Sciatic nerve (tissue), 2 donors: ENCODE results near the gene GNPDA1. TPM values are rescaled to one million over a fixed set of nuclear protein-coding genes. Genes with fewer than 3 reads are reported as not detected.

ENCODE experiments used
- ATAC-seq: fragments of 200-7000 bp; cut with Tn5 transposase; one replicate; pipeline ENCODE4 v1.9.1; 2020; ENCODE audit warnings: mild to moderate bottlenecking, moderate library complexity
- DNase-seq: peaks from one replicate; pipeline ENCODE4 v3.0.0-alpha.2; 2020; ENCODE audit warnings: low spot score
- intact Hi-C: fragments of 100-400 bp; cut with DNase I; formaldehyde crosslinking; loops from one replicate; pipeline ENCODE4 v1.14.2; 2022
- total RNA-seq: library from RNA; stranded (reverse); fragmentation: NEBNext Ultra II Directional; extraction: Animal tissue kit (Norgen Biotek cat#: 25700); gene quantifications from one replicate; pipeline ENCODE4 v1.2.1, GENCODE V29; 2021
- donor health status: DM: no; HTN: no; CAD: no.
- donor health status: DM: no; HTN: no; CAD: no.

Gene GNPDA1
- total RNA-seq, 1 donor from 2014 or later, result 23.9 TPM

GRCh38 chr5:142032150-142032549 is 19.3 kb upstream of the GNPDA1 start:
- intact Hi-C loops, result no loop called here
- DNase-seq (no peak), ATAC-seq (no peak)

DNA sequence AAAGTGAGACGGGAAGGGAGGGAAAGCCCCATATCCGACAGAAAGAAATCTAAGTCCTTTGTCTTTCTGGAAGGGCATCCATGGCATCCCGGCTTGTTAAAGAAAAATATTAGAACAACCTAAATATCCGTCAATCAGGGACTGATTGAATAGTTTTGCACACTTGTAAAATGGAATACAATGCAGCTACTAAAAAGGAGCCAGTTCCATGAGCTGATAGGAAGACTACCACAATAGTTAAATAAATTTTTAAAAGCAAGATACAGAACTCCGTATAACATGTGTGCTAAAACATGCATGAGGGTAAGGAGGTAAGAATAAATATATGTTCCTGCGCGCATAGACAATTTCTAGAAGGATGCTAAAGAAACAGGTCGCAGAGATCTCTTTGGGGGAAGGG is 12.8 kb upstream of the GNPDA1 start:
- ATAC-seq (no peak), DNase-seq (no peak)
- intact Hi-C loops, result no loop called here

- ATAC-seq, result peak; percentile 100
- intact Hi-C loops, result no loop called here
- peak; percentile 90 for DNase-seq
Measured at GRCh38 chr5:142024771-142025304, 12.0 kb upstream of the GNPDA1 start.

GRCh38 chr5:142023836-142024235 is 11.0 kb upstream of the GNPDA1 start:
- no peak for DNase-seq
- intact Hi-C loops, result no loop called here
- no peak for ATAC-seq

DNA sequence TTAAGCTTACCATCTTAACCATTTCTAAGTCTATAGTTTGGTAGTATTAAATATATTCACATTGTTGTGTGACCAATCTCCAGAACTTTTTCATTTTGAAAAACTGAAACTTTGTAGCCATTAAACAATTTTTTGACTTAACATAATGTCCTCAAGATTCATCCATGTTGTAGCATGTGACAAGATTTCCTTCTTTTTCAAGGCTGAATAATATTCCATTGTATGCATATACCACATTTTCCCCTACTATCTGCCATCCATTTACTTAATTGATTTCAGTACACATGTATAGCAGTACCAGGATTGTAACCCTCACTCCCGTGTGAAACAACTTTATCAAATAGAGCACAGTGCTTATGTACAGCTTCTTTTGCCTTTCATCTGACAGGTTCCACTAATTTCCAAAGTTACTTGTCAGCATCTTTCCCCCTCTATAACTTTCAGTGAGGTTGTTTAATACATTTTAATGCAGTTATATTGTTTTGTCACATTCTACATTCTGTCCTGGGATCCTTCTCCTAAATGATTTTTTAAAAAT is 7.4 kb upstream of the GNPDA1 start:
- intact Hi-C loops, result no loop called here
- DNase-seq (no peak), ATAC-seq (no peak)

DNA sequence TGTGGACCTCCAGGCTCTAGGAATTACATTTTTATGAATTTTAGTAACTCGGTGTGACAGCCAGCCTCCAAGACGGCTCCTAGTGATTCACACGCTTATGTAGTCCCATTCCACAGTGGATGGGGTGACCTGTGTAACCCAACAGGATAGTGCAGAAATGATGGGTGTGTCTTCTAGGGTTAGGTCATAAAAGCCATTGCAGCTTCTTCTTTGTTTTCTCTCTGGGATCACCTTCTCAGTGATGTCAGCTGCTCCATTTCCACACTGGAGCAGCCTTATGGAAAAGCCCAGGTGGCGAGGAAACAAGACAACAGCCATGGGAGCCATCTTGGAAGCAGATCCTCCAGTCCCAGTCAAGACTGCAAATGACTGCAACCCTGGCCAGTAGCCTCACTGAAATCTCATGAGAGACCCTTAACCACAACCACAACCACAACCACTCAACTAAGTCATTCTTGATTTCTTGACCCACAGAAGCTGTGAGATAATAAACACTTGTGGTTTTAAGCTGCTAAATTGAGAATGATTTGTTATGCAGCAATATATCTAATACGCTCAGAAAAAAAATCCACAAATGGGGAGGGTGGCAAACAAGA is 5.1 kb upstream of the GNPDA1 start:
- intact Hi-C loops, result no loop called here
- no peak for ATAC-seq

GRCh38 chr5:142016556-142016955 is 3.7 kb upstream of the GNPDA1 start:
- intact Hi-C loops, result no loop called here
- no peak for ATAC-seq
- no peak for DNase-seq

More for the DNA sequence above, 5.1 kb upstream of the GNPDA1 start:
- no peak for DNase-seq

- DNase-seq (no peak), ATAC-seq (no peak)
- intact Hi-C loops, result no loop called here
Measured at GRCh38 chr5:142015781-142016533, 3.1 kb upstream of the GNPDA1 start.

GRCh38 chr5:142014911-142015584 is 2.2 kb upstream of the GNPDA1 start:
- no peak for ATAC-seq
- intact Hi-C loops, result no loop called here
- no peak for DNase-seq

GRCh38 chr5:142013734-142014521 is 1.1 kb upstream of the GNPDA1 start:
- DNase-seq (peak; percentile 71), ATAC-seq (peak; percentile 35)
- intact Hi-C loops, result no loop called here

- intact Hi-C loops, result no loop called here
- DNase-seq (peak; percentile 81), ATAC-seq (peak; percentile 67)
Measured at GRCh38 chr5:142012186-142012785, 541 bp downstream of the GNPDA1 start.

GRCh38 chr5:142011572-142012185 is 1.1 kb downstream of the GNPDA1 start:
- ATAC-seq (no peak), DNase-seq (no peak)
- intact Hi-C loops, result no loop called here

DNA sequence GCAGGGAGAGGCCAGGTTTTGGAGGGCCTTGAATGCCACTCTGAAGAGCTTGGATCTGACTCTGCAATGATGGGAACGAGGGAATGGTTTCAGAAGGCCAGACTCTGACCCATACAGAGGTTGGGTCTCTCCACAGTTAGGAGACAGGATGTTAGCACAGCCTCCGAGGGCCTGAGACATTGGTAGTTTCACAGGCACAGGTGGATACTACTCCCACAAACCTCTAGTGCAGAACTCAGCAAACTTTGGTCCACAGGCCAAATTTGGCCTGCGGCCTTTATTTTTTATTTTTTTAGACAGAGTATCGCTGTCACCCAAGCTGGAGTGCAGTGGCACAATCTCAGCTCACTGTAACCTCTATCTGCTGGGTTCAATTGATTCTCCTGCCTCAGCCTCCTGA is 2.9 kb downstream of the GNPDA1 start:
- intact Hi-C loops, result no loop called here

DNA sequence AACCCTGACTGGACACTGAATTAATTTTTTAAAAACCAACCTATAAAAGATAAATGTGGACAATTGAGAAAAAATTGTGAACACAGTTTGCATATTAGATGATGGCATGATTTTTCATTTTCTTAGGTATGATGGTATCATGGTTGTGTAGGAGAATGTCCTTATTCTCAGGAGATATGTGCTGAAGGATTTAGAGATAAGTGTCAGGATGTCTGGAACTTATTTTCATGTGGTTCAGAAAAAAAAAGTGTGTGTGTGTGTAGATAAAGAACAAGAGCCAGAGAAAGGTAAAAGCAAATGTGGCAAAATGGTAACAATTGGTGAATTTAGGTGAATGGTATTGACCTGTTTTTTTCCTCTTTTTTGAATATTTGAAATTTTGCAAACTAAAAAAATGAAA is 4.0 kb downstream of the GNPDA1 start:
- intact Hi-C loops, result no loop called here
- no peak for ATAC-seq
- no peak for DNase-seq

More for the DNA sequence above, 2.9 kb downstream of the GNPDA1 start:
- DNase-seq, result no peak
- no peak for ATAC-seq

DNA sequence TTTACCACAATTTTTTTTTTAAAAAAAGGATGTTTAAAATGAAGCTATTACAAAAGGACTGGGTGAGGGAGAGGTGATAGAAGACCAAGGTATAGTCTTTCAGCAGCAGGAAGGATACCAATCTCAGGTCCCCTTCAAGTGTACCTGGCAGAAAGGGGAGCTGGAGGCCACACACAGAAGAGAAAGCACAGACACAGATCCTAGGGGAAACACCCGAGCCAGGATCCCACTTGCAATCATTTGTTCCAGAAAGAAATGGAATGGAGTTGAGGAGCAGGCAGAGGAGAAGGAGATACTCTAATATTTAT is 5.6 kb downstream of the GNPDA1 start:
- intact Hi-C loops, result no loop called here
- DNase-seq, result no peak
- no peak for ATAC-seq

- DNase-seq (no peak), ATAC-seq (no peak)
- intact Hi-C loops, result no loop called here
Measured at GRCh38 chr5:142006363-142007236, 6.2 kb downstream of the GNPDA1 start.

GRCh38 chr5:142003266-142003800 is 9.5 kb downstream of the GNPDA1 start:
- intact Hi-C loops, result no loop called here

More at GRCh38 chr5:142003266-142003800, 9.5 kb downstream of the GNPDA1 start:
- ATAC-seq (no peak), DNase-seq (no peak)
